GM19455 (cell line): Measurements from ENCODE around the gene SNTG2.

Source experiments
- ATAC-seq: cut with Tn5 transposase; IDR thresholded peaks from one replicate; pipeline ENCODE4 v1.9.1; 2021; ENCODE audit not compliant: unreplicated experiment

Gene SNTG2

DNA sequence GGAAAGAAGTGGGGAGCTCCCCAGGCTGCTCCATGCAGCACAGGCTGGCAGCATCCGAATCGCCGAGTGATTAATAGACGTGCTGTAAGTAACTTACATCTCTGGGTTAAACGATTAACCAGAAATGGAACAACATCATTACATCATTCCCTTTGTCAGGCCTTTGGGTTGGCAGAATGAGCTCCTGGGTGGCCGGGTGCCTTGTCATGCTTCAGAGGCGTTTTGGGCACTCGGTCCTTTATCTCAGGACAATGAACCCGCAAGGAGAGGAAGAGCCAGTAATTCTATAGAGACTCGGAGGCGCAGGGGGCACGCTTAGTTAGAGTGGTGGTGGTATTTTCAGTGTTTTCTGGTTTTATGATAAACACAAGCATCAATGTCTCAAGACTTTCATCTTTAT is 315.7 kb downstream of the SNTG2 start:
- ATAC-seq: no peak

DNA sequence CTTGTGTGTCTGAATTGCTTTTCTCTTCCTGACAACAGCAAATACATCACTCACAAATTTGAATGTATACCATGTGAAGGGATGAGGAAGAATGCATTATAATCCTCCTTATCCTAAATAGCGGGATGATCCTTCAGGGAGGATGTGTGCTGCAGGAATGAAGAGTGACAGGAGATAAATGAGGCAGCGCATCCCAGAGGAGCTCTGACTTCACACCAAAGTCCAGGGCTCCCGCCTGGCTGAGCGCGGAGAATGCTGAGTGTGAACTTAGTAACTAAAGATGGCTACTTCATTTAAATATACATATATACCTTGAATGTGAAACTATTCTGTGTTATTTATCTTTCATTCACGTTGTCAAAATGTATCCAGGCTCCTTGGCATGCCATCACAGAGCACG is 317.4 kb downstream of the SNTG2 start:
- ATAC-seq: no peak

DNA sequence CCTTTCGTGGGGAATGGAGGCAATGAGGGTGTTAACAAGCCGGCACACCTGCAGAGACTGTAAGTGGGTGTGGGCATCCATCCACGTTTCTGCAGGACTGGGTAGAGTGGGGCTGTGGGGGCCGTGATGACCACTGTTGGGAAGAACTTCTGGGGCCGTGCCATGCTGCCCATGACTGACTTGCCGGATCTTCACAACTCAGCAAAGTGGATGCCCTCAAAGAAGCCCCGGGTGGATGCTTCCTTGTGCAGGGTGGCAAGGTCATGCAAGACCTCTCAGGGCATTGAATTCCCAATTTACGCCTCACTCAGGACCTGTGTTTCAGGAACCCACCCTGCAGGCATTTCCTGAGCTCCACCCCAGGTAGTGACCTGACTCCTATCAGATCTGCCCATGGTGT is 319.2 kb downstream of the SNTG2 start:
- ATAC-seq: no peak

DNA sequence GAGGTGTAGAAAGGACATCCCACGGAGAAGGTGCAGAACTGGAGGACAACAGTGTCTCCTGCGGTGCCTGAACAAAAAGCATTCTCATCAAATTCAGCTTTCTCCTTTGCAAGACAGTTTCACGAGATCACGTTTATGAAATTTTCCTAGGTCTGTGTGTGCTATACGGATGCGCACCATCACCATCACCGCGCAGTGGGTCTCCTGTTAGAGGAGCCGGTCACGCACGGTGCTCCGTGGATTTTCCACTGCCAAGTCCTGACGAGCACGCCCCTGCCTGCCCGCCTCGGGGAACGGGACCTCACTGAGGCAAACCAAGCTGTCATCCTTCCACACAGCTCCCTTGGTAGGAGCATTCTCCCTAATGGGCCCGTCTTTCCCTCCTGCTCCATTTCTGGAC is 322.2 kb downstream of the SNTG2 start:
- ATAC-seq: no peak

DNA sequence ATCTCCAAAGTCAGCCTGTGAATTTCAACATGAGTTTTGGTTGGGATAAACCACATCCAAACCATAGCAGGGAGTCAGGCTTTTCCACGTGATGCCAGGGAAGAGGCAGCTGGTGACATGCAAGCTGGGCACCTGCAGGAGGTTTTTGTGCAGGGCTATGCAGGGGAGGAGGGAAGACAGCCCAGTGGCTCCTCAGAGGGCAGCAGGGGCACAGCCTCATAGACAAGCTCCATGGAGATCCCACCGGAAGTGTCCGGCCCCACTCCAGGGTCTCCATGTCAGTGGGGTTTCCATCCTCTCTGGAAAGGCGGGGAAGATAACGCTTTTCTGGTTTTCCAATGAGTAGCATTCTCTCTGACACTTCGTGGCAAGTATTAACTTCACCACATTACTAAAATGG is 327.0 kb downstream of the SNTG2 start:
- ATAC-seq: no peak

DNA sequence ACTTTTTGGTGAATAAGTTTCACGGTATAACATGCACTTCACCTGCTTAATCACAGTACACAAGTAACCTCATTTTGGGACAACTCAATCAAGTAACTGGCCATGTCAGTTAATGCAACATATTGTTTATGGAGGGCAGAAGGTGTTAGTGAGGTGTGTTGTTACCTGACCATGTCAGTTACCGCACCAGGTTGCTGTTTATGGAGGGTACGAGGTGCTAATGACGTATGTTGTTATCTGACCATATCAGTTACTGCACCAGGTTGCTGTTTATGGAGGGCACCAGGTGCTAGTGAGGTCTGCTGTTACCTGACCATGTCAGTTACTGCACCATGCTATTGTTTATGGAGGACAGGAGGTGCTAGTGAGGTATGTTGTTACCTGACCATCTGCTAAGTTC is 327.5 kb downstream of the SNTG2 start:
- no peak for ATAC-seq

DNA sequence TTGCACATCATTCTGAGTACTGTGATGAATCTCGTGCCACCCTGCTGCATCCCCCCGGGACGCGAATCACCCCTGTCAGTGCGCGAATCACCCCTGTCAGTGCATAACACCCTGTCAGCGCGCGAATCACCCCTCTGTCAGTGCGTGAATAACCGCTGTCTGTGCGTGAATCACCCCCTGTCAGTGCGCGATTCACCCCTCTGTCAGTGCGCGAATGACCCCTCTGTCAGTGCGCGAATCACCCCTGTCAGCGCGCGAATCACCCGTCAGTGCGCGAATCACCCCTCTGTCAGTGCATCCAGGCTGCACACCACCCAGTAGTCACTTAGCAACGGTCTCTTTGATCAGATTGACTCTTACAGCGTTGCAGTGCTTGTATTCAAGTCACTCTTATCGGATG is 328.2 kb downstream of the SNTG2 start:
- no peak for ATAC-seq

DNA sequence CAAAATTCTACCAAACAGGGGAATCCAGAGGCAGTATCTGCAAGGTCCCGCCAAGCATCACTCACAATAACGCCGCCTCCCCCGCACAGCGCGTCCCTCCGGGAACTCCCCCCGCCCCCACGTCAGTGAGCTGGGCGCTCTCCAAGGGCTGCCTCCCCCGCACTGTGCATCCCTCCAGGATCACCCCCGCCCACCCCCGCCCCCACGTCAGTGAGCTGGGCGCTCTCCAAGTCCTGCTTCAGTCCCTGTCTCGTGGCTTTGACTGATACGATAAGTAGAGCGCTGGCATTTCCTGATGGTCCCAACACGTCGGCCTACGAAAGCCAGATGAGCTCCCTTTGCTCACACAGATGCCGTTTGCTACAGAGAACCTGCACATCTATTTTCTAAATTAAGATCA is 331.9 kb downstream of the SNTG2 start:
- no peak for ATAC-seq

DNA sequence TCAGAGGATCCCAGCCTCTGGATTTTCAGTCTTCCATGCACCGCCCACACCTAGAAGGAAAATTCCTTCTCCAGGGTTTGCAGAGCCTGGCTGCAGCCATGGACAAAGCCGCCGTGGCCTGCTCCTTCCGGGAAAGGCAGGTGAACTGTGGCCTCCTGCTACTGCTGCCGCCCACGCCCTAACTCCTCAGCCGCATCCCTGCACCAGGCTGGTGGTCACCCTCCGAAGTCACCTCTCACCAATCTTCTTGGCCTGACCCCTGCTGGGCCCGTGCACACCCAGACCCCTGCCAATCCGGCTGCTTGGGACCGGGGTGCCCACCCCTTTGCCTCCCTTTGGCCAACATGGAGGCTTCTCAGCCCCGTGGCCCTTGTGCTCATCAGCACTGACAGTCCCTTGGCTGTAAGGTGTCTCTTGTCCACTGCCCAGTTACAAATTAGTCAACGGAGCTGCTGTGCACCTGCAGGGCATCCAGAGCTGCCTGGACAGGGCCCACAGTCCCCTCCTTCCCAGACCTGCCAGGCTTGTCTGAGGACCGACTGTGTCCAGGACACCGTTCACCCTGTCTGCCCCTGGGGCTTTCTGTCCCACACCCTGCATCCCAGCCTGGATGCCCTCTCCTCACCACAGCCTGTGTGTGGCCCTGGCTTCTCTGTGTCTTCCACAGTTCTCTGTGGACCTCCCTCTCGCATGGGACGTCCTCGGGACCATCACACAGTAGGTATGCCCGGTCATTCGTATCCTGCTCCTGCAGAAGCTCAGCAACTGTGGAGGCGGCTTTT is 332.6 kb downstream of the SNTG2 start:
- no peak for ATAC-seq

DNA sequence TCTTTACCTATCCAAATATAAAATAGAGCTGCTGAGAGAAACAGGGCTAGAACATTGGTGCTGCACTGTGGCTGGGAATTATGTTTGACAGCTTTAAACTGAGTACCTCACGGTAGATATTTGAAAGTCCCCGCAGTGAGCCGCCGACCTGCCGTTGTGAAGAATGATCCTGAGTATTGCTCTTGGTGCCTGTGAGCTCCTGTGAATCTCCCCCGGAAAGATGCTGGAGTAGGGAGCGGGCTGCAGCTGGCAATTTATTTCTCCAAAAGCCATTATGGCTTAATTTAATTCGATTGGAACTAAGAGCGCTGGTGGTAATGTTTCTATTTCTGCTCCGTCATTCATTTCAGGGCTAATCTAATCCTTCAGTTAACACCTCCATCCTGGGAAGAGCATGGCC is 333.2 kb downstream of the SNTG2 start:
- no peak for ATAC-seq

DNA sequence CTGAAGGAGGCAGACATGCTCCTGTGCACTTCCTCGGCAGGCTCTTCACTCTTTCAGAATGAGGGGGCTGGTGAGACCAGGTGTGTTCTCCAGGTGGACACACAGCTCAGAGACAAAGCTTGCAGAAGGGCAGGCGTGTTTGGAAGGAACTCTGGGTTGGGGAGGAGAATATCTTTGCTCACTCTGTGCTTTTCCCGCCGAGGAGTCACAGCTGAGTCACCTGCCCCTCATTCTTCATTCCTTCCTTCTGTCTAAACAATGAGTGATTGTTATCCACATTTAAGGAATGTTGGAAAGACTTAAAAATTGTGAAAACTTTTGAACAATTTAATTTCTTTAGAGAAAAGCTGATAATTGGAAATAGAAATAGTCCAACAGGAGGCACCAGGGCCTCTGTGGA is 336.3 kb downstream of the SNTG2 start:
- no peak for ATAC-seq

DNA sequence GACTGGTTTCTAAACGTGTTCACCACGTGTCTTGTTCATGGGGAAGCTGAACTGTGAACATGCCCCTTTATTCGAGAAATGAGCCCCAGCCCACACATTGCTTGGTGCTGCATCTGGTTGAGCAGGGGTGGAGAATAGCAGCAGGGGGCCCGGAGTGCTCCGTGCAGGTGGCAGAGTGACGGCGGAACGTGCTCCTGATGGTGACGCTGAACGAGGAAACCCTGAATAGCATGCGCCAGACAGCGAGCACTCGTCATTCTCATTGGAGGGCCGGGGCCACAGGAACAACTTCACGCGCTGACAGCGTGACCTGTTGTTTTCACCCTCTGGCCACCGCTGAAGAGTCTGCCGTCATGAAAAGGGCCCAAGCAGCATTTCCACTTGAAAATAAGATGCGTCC is 336.8 kb downstream of the SNTG2 start:
- no peak for ATAC-seq

DNA sequence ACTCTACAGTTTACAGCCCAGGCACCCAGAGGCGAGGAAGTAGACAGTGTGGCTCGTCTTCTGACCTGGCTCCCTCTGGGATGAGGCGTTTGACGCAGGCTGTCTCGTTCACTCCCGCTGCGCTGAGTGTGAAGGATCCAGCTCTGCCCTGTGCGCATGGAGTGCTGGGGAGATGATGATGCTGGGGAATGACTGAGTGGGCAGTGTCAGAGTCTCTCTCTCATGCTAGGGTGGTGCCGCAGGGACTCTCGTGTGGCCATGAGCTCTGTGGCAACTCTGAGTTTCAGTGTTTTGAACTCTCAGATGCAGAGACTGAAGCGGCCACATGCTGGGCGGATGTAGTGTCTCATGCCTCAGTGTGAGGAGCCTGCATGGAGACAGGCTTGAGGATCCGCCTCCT is 344.3 kb downstream of the SNTG2 start:
- ATAC-seq: no peak

DNA sequence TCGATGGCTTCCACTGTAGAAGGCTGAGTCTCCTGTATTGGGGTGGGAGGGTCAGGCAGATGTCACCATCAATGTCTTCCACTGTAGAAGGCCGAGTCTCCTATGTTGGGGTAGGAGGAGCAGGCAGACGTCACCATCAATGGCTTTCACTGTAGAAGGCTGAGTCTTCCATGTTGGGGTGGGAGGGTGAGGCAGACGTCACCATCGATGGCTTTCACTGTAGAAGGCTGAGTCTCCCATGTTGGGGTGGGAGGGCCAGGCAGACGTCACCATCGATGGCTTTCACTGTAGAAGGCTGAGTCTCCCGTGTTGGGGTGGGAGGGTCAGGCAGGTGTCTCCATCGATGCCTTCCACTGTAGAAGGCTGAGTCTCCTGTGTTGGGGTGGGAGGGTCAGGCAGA is 345.1 kb downstream of the SNTG2 start:
- ATAC-seq: no peak

DNA sequence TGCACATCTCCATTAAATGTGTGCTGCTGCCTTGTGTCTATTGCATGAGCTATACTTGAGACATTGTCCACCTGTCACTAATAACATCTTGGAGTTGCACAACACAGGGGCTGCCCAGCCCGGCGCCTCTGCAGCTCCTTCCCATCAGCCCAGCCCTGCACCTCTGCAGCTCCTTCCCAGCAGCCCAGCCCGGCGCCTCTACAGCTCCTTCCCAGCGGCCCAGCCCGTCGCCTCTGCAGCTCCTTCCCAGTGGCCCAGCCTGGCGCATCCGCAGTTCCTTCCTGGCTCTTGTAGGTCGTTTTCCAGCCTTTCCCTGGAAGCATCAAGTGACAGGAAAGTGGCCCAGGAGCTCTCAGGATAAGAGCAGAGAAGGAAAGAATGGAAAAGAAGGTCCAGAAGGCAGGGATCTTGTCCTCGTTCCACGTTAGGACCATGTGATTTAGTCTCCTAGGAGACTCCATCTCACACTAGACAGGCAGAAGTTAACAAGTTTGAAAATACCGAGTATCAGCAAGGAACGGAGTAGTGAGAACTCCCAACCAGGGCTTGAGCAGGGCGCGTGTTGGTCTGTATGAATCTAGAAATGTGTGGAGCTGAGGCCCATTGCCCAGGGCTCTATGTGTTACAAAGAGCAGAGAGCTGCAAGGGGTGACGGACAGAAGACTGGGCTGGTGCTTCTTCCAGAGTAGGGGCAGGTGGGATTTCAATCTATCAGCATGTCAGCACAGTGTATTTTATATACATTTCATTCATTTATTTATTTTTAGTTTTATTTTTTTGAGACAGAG is 346.9 kb downstream of the SNTG2 start:
- no peak for ATAC-seq

DNA sequence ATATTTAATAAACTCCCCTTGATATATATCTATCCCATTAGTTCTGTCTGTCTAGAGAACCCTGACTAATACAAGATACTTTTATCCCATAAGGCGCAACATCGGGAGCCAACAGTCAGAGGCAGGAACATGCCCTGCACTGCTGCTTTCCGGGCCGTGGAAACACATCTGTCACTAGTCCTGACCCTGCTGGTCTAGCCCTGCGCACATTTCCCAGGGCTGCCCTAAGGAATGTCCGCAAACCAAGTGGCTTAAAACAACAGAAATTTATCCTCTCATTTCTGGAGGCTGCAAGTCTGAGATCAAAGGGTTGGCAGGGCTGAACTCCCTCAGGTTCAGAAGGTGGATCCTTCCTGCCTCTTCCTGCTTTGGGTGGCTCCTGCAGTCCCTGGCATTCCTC is 348.4 kb downstream of the SNTG2 start:
- ATAC-seq: no peak

DNA sequence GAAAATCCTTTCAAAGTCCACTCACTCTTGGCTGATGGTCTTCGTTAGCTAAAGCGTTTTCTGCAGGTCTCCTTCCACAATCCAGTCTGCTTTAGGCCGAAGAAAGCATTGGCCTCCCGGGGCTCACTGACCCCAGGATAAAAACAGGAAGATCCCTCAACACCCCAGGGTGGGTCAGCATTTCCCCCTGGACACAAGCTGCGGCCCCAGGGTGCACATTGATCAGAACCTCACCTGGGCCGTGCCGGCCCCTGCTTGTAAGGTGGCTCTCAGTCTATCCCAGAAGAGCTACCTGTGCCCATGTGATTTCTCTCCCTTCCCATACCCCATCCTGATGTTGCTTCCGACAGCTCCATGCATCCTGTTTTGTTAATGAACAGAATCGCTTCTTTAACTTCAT is 349.6 kb downstream of the SNTG2 start:
- ATAC-seq: no peak

DNA sequence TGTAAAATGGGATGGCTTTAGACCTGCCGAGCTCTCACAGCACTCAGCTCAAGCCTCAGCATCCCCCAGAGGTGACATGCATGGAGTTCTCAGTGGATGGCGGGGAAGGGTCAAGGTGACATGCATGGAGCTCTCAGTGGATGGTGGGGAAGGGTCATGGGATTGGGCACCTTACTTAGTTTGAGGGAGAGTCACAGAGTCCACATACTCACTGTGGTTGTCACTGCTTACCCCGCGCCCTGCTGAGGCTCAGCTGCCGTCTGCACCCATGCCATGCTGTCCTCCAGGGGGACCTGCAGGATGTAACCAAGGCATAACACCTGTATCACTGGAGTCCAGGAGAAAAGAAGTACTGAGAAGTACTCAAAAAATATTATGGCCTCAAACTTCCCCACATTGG is 350.4 kb downstream of the SNTG2 start:
- no peak for ATAC-seq

DNA sequence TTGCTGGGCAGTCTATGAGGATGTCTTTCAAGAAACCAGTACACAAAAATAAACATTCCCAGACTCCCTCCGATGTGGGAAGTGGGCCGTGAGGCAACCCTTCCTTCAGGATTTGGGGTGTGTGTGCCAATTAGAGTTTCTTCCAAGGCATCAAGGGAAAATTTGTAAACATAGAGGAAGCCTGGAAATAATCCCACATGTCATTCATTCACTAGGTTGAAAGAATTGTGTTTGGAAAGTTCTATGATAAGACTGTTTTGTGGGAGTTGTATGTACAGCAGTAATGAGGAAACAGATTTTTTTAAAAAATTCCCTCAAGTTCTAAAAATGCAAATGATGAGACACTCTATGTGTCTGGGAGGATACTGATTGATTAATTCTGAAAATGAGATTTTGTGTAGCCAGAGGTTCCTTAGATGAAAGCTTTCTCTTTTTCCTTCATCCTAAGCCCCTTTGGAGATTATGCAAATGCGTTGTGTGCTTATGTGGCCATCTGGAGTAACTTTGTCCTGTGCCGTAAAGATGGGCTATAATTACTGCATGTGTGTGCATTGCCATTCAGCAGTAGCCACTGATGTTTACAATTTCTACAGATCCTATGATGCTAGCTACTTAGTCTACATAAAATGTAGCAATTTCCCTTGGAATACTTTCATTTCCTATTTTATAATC is 354.8 kb downstream of the SNTG2 start:
- no peak for ATAC-seq

DNA sequence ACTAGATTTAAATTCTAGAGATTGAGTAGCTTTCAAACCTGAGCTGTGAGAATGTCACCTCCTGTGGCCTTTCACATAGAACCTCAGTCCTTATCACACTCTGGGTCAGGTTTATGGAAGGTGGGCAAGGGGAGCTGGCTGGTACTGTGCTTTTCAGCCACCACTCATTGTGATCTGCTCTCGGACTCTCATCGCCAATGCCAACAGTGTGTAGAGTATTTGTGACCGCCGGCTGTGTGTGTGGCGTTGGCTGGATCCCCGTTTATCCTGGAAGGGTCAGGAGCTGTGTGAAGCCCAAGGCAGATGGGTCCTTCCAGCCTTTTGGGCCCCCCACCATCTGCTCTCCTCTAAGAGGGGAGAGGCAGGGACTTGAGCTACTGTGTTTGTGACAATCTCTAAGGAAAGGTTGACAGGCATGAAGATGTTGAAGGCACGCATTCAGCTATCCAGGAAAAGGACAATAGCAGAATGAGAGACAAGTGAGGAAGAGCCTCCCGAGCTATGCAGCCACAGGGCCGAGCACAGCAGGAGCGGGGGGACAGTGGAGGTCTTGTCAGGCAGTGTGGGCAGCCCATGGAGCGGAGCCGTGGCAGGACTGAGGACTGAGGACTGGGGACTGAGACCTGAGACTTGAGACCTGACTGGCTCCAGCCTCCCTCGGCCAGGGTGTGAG is 355.5 kb downstream of the SNTG2 start:
- ATAC-seq: no peak

DNA sequence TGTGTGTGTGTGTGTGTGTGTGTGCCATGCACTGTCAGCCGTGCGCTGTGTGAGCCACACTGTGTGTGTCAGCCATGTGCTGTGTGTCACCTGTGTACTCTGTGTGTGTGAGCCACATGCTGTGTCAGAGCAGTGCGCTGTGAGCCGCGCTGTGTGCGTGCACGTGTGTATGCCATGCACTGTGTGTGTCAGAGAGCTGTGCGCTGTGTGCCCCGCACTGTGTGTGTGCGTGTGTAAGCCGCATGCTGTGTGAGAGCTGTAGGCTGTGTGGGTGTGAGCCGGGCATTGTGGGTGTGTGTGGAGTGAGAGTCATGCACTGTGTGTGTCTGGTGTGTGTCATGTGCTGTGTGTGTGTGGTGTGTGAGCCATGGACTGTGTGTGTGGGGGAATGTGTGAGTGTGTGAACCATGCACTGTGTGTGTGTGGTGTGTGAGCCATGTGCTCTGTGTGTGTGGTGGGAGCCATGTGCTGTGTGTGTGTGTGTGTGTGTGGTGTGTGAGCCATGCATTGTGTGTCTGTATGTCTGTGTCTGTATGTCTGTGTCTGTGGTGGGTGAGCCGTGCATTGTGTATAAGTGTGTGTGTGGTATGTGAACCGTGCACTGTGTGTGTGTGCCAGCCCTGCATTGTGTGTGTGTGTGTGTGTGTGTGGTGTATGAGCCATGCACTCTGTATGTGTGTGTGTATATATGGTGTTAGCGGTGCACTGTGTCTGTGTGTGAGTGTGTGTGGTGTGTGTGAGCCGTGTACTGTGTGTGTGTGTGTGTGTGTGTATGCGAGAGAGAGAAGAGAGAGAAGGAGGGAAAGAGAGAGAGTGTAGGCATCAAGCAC is 356.3 kb downstream of the SNTG2 start:
- no peak for ATAC-seq
